Activated naive CD8-positive, alpha-beta T cell (primary cell): ENCODE measurements around the gene CDH4.

Experiments
- H3K27ac Mint-ChIP-seq: one replicate; pipeline ENCODE4 v1.8.0; 2021; ENCODE audit warnings: mixed read lengths
- H3K27me3 Mint-ChIP-seq: one replicate; pipeline ENCODE4 v1.8.0; 2021; ENCODE audit warnings: mixed read lengths
- H3K36me3 Mint-ChIP-seq: one replicate; pipeline ENCODE4 v1.8.0; 2021; ENCODE audit warnings: mixed read lengths
- H3K4me1 Mint-ChIP-seq: one replicate; pipeline ENCODE4 v1.8.0; 2021; ENCODE audit warnings: low read depth, mixed read lengths
- H3K4me3 Mint-ChIP-seq: one replicate; pipeline ENCODE4 v1.8.0; 2021; ENCODE audit warnings: mild to moderate bottlenecking, mixed read lengths
- H3K9me3 Mint-ChIP-seq: one replicate; pipeline ENCODE4 v1.8.0; 2021; ENCODE audit warnings: low read depth, mixed read lengths

The CDH4 gene

DNA sequence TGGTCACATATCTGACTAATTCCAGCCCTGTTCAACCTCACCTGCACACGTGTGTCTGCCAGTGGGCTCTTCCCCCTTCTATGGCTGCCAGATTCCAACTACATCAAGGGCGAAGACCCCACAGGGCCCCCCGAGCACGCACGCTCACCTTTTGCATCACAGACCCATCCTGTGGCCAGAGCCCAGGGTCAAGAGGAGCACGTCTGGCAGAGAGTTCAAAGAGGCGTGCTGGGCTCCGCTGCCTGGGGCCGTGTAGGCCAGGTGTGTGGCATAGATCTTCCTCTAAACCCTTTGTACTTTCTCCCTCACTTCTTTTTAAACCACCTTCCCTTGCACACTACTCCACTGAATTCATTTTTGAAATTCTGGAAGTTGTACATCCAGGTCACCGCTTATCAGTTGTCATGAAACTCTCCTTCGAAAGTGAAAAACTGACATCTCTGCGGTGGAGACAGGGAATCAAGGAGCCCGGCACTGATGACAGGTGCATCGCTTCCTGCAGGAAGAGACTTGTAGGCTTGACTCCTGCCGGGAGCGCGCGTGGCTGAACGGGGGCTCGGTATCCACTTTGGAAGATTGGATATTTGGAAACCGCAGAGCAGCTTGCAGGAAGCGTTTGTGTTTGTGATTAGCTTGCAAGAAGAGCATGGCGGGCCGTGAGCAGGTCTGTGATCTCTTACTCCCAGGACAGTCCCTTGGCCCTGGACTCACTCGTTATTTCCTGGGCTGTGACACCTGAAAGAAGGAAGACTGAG, 397.2 kb downstream of the CDH4 start:
- no peak overlapping the region for H3K27ac Mint-ChIP-seq
- H3K36me3 Mint-ChIP-seq = no peaks in the 10 kb centered on the region
- H3K4me3 Mint-ChIP-seq = no peak overlapping the region
- H3K4me1 Mint-ChIP-seq = no peaks in the 10 kb centered on the region
- H3K27me3 Mint-ChIP-seq = no peaks in the 10 kb centered on the region
- no peaks in the 10 kb centered on the region for H3K9me3 Mint-ChIP-seq

DNA sequence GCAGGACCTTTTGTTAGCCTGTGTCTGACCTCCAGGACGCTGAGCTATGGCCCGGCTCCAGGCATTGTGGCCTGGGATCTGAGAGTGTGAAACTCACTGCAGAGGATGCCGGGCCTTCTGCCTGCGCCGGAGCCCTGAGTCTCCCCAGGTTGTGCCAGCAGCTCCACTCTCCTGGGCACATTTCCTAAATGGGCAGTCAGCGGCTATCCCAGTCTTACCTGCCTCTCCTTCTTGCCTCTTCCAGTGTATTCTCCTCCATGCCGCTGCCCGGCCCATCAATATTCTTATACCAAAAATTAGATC, 397.8 kb downstream of the CDH4 start:
- H3K27ac Mint-ChIP-seq = no peak overlapping the region

DNA sequence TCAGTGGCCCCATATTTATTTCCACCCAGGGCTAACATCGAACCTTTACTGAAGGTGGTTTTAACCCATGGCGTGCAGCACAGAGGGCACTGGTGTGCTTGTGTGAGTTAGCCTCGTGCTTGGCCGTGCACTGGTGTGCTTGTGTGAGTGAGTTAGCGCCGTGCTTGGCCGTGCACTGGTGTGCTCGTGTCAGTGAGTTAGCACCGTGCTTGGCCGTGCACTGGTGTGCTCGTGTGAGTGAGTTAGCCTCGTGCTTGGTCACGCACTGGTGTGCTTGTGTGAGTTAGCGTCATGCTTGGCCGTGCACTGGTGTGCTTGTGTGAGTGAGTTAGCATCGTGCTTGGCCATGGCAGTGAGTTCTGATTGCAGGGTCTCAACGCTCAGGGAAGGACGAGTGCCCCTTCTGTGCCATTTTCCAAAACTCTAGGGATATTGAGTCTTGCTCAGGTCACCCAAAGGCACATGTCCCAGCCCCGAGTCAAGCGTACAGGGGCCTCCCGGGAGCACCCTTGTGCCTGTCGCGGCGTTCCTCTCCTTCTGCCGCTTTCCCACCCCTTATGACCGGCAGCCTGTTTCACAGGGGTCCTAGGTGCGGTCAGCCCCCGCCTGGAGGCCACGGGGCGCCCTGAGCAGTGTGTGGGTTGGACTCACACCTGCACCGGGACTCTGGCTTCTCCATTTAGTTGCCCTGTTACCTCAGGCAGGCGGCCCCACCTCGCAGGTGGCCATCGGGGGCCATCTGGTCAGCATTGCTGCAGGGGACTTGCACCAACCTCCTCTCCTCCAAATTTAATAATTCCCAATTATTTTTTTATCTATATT, 399.1 kb downstream of the CDH4 start:
- H3K27ac Mint-ChIP-seq = no peak overlapping the region
- H3K4me1 Mint-ChIP-seq = no peaks in the 10 kb centered on the region
- H3K27me3 Mint-ChIP-seq = peaks cover 3% of the 10 kb centered on the region
- H3K9me3 Mint-ChIP-seq = no peaks in the 10 kb centered on the region
- H3K36me3 Mint-ChIP-seq = no peaks in the 10 kb centered on the region
- no peak overlapping the region for H3K4me3 Mint-ChIP-seq

More for the DNA sequence above, 397.8 kb downstream of the CDH4 start:
- no peaks in the 10 kb centered on the region for H3K36me3 Mint-ChIP-seq
- H3K4me3 Mint-ChIP-seq = no peak overlapping the region
- H3K27me3 Mint-ChIP-seq = no peaks in the 10 kb centered on the region
- no peaks in the 10 kb centered on the region for H3K9me3 Mint-ChIP-seq
- no peaks in the 10 kb centered on the region for H3K4me1 Mint-ChIP-seq

GRCh38 chr20:61652146-61652545, 400.1 kb downstream of the CDH4 start:
- H3K36me3 Mint-ChIP-seq = no peaks in the 10 kb centered on the region
- H3K27me3 Mint-ChIP-seq = peaks cover 3% of the 10 kb centered on the region
- H3K9me3 Mint-ChIP-seq = no peaks in the 10 kb centered on the region
- no peaks in the 10 kb centered on the region for H3K4me1 Mint-ChIP-seq
- no peak overlapping the region for H3K27ac Mint-ChIP-seq
- H3K4me3 Mint-ChIP-seq = no peak overlapping the region

- Mint-ChIP-seq H3K4me1 (no peaks in the 10 kb centered on the region), H3K9me3 (no peaks in the 10 kb centered on the region), H3K4me3 (no peak overlapping the region), H3K27me3 (peaks cover 3% of the 10 kb centered on the region), H3K27ac (no peak overlapping the region), H3K36me3 (no peaks in the 10 kb centered on the region)
These were observed 402.7 kb downstream of the CDH4 start for GRCh38 chr20:61654726-61655125.

- Mint-ChIP-seq H3K4me3 (no peak overlapping the region), H3K9me3 (no peaks in the 10 kb centered on the region), H3K27ac (no peak overlapping the region), H3K36me3 (no peaks in the 10 kb centered on the region), H3K27me3 (peaks cover 3% of the 10 kb centered on the region), H3K4me1 (no peaks in the 10 kb centered on the region)
These were observed 403.5 kb downstream of the CDH4 start for GRCh38 chr20:61655591-61655990.

GRCh38 chr20:61656198-61656597, 404.1 kb downstream of the CDH4 start:
- Mint-ChIP-seq H3K4me3 (no peak overlapping the region), H3K27me3 (peaks cover 3% of the 10 kb centered on the region), H3K4me1 (no peaks in the 10 kb centered on the region), H3K36me3 (no peaks in the 10 kb centered on the region), H3K9me3 (no peaks in the 10 kb centered on the region), H3K27ac (no peak overlapping the region)

DNA sequence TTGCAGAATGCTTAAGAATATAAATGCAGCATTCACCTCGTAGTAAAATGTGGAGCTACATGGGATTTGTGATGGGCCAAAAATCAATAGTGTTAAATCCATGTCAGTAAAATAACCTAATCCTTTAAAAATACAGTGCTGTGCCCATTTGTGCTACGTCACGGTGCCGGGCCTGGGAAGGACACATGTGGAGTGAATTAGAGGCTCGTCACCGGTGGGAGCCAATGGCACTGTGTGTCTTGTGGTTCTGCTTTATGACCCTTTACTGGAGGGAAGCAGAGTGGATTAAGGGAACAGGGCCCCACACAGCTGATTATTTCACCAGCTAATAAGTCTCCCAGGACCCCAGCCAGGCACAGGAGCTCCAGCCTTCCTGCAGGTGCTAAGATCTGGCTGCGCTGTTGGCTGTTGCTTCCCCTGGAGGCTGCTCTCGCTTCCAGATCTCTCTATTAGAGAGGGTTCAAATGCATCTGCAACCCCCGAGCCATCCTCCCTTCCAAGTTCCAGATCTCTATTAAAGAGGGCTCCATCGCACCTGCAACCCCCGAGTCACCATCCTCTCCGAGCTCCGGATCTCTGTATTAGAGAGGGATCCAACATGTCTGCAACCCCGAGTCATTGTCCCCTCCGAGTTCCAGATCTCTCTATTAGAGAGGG, 405.8 kb downstream of the CDH4 start:
- Mint-ChIP-seq H3K36me3 (no peaks in the 10 kb centered on the region), H3K27me3 (peaks cover 3% of the 10 kb centered on the region), H3K27ac (no peak overlapping the region), H3K9me3 (no peaks in the 10 kb centered on the region), H3K4me3 (no peak overlapping the region), H3K4me1 (no peaks in the 10 kb centered on the region)

- Mint-ChIP-seq H3K36me3 (no peaks in the 10 kb centered on the region), H3K4me1 (no peaks in the 10 kb centered on the region), H3K9me3 (no peaks in the 10 kb centered on the region), H3K27me3 (peaks cover 3% of the 10 kb centered on the region), H3K4me3 (no peak overlapping the region), H3K27ac (no peak overlapping the region)
These were observed 406.5 kb downstream of the CDH4 start for GRCh38 chr20:61658563-61658962.

DNA sequence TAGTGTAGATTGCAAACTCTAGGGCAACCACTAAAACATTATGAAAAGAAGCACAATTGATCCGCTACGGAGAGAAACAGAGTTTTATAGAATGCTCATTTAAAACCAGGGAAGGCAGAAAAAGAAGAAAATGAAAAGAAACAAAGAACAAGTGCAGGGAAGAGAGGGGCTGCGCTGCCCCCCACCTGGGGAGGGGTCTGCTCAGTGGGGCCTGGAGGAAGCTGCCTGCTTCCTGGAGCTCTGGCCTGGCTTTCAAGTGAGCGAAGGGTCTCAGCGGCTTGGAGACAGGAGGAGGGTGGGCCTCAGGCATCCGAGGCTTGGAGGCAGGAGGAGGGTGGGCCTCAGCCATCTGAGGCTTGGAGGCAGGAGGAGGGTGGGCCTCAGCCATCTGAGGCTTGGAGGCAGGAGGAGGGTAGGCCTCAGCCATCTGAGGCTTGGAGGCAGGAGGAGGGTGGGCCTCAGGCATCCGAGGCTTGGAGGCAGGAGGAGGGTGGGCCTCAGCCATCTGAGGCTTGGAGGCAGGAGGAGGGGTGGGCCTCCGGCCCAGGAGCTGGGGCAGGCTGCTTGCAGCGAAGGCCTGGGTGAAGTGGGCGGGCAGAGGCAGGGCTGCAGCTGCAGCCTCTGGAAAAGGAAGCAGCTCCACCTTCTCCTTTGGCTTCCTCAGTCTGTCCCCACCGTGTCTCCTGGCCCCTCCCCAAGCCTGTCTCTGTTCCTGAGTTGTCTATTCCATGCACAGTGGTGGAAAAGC, 407.4 kb downstream of the CDH4 start:
- no peaks in the 10 kb centered on the region for H3K4me1 Mint-ChIP-seq
- no peaks in the 10 kb centered on the region for H3K9me3 Mint-ChIP-seq
- peaks cover 3% of the 10 kb centered on the region for H3K27me3 Mint-ChIP-seq
- no peak overlapping the region for H3K4me3 Mint-ChIP-seq
- no peaks in the 10 kb centered on the region for H3K36me3 Mint-ChIP-seq
- H3K27ac Mint-ChIP-seq = no peak overlapping the region

GRCh38 chr20:61659994-61660346, 407.9 kb downstream of the CDH4 start:
- H3K27ac Mint-ChIP-seq = no peak overlapping the region
- H3K27me3 Mint-ChIP-seq = peaks cover 3% of the 10 kb centered on the region
- H3K9me3 Mint-ChIP-seq = no peaks in the 10 kb centered on the region
- H3K4me1 Mint-ChIP-seq = no peaks in the 10 kb centered on the region
- no peaks in the 10 kb centered on the region for H3K36me3 Mint-ChIP-seq
- H3K4me3 Mint-ChIP-seq = no peak overlapping the region

DNA sequence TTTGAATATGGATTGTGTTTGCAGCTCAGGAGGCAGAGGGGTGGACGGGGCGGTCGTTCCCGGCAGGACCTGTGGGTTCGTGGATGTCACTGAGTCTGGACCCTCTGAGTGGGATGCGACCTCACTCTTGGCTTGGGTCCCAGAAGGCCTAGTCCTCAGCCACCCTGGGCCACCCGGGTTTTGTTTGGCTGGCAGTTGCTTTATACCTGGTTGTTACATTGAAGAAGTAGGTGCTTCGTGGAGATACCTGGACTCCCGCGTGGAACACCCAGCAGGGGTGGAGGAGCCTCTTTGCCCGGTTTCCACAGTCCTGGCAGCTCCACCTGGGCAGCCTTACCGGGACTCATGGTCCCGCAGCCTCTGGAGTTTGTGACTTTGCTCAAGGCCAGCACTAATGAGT, 408.5 kb downstream of the CDH4 start:
- Mint-ChIP-seq H3K27ac (no peak overlapping the region), H3K27me3 (peaks cover 3% of the 10 kb centered on the region), H3K4me3 (no peak overlapping the region), H3K4me1 (no peaks in the 10 kb centered on the region), H3K36me3 (no peaks in the 10 kb centered on the region), H3K9me3 (no peaks in the 10 kb centered on the region)

DNA sequence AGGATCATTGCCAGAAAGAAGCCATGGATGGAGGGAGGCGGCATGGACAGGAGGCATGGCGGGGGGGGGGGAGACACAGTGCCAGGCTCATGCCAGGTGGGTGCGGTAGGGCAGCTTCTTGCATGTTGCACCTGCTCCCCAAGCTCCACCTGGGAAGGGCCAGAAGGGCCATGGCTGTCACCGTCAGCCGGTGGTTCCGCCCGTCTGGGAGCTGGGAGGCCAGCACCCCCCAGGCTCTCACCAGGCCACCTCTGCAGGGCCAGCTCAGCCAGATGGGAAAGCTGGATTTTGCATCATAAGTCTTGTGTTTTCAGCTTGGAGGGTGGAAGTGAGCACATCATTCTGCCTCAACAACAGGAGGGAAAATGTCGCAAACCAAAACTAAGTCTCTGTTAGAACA, 409.0 kb downstream of the CDH4 start:
- Mint-ChIP-seq H3K27ac (no peak overlapping the region), H3K9me3 (no peaks in the 10 kb centered on the region), H3K27me3 (no peaks in the 10 kb centered on the region), H3K4me1 (no peaks in the 10 kb centered on the region), H3K4me3 (no peak overlapping the region), H3K36me3 (no peaks in the 10 kb centered on the region)

GRCh38 chr20:61661583-61661982, 409.5 kb downstream of the CDH4 start:
- no peaks in the 10 kb centered on the region for H3K36me3 Mint-ChIP-seq
- no peak overlapping the region for H3K4me3 Mint-ChIP-seq
- H3K27ac Mint-ChIP-seq = no peak overlapping the region
- H3K27me3 Mint-ChIP-seq = no peaks in the 10 kb centered on the region
- H3K9me3 Mint-ChIP-seq = no peaks in the 10 kb centered on the region
- no peaks in the 10 kb centered on the region for H3K4me1 Mint-ChIP-seq
